ENCODE results near the gene SEMA3D.

DNA sequence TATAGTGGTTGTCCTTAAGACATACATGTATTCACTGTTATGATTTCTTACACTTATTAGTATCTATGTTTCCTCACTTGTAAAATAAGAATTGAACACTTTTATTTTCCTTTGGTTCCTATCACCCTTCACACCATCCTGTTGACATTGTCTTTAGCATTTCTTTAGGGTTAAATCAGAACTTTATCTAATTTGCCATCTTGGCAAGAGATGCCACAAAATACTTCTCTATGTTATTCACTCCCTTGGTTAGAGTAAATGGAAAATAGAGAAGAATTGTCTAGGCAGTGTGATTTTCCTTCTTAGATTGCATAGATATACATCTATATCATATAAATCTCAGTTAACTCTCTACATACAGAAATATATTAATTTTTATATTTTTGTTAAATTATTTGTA, 204.7 kb downstream of the SEMA3D start:
- no peak for TF ChIP-seq POLR2A (IDR thresholded peaks at IDR 0.05; ENCODE audit: low read depth, low read length)
- TF ChIP-seq, protein P1, sequence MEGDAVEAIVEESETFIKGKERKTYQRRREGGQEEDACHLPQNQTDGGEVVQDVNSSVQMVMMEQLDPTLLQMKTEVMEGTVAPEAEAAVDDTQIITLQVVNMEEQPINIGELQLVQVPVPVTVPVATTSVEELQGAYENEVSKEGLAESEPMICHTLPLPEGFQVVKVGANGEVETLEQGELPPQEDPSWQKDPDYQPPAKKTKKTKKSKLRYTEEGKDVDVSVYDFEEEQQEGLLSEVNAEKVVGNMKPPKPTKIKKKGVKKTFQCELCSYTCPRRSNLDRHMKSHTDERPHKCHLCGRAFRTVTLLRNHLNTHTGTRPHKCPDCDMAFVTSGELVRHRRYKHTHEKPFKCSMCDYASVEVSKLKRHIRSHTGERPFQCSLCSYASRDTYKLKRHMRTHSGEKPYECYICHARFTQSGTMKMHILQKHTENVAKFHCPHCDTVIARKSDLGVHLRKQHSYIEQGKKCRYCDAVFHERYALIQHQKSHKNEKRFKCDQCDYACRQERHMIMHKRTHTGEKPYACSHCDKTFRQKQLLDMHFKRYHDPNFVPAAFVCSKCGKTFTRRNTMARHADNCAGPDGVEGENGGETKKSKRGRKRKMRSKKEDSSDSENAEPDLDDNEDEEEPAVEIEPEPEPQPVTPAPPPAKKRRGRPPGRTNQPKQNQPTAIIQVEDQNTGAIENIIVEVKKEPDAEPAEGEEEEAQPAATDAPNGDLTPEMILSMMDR (conservative IDR thresholded peaks at IDR 0.05; ENCODE audit: low read depth, low read length): no peak
- no peak for TF ChIP-seq USF2 (IDR thresholded peaks at IDR 0.05; ENCODE audit: low read depth, low read length)
- TF ChIP-seq, protein P2, sequence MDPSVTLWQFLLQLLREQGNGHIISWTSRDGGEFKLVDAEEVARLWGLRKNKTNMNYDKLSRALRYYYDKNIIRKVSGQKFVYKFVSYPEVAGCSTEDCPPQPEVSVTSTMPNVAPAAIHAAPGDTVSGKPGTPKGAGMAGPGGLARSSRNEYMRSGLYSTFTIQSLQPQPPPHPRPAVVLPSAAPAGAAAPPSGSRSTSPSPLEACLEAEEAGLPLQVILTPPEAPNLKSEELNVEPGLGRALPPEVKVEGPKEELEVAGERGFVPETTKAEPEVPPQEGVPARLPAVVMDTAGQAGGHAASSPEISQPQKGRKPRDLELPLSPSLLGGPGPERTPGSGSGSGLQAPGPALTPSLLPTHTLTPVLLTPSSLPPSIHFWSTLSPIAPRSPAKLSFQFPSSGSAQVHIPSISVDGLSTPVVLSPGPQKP (IDR thresholded peaks at IDR 0.05; ENCODE audit: borderline replicate concordance, low read depth, low read length): no peak
- TF ChIP-seq MAZ (IDR thresholded peaks at IDR 0.05; ENCODE audit: borderline replicate concordance, low read depth, low read length): no peak
- TF ChIP-seq CEBPB (IDR thresholded peaks at IDR 0.05; ENCODE audit: low read depth, low read length): no peak
- no peak for TF ChIP-seq BHLHE40 (IDR thresholded peaks at IDR 0.05; ENCODE audit: low read depth, low read length)
- no peak for TF ChIP-seq NFE2L2 (IDR thresholded peaks at IDR 0.05; ENCODE audit: low read depth, low read length)
- TF ChIP-seq RFX5 (IDR thresholded peaks at IDR 0.05; ENCODE audit: low read depth, low read length): no peak
- TF ChIP-seq RAD21 (IDR thresholded peaks at IDR 0.05; ENCODE audit: low read length): no peak
- TF ChIP-seq RCOR1 (IDR thresholded peaks at IDR 0.05; ENCODE audit: insufficient replicate concordance, low read length): no peak
- no peak for TF ChIP-seq MAFK (IDR thresholded peaks at IDR 0.05; ENCODE audit: low read depth, low read length)
- no peak for TF ChIP-seq FOS (IDR thresholded peaks at IDR 0.05; ENCODE audit: low read depth, low read length)
